Activated T-helper 1 cell treated with anti-CD3 and anti-CD28 coated beads, Interleukin-2, amount 50 U/mL, for 16 hours (primary cell): ENCODE results near the gene TAGLN2.
A peak's percentile ranks its signal among the peaks of the same experiment; 100 is the strongest.

Source experiments
- DNase-seq, 2 donors: peaks; one replicate each; pipeline ENCODE4 v3.0.0-alpha.2; 2020; ENCODE audit warnings: low read depth in 1 of 2, low spot score in 1 of 2

Gene TAGLN2

DNA sequence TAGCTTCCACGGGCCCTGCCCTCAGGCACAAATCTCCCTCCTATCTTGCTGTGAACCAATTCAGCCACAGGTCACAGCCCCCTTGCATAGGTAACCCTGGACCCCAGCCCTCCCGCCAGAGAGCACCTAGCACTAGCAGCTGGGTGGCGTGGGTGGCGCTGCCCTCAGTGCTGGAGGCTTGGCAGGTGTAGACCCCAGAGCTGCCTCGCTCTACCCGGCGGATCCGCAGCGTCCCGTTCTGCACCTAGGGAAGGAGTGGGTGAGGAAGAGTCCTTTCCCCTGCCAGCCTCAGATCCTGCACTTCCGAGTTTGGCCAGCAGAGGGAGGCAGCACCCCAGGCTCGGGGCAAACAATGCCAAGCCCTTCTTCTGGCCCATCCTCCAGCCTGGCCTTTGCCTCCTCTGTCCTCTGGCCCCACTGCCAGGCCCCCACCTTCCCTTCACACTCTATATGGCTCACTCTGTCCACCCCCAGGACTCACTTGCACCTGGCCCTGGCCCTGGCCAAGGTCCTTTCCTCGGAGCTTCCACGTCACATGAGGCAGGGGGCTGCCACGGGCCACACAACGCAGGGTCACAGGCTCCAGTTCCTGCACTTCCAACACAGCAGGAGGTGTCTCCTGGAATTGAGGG lies 11.1 kb upstream of the TAGLN2 start:
- DNase-seq: peak; percentile 76 to 85

DNA sequence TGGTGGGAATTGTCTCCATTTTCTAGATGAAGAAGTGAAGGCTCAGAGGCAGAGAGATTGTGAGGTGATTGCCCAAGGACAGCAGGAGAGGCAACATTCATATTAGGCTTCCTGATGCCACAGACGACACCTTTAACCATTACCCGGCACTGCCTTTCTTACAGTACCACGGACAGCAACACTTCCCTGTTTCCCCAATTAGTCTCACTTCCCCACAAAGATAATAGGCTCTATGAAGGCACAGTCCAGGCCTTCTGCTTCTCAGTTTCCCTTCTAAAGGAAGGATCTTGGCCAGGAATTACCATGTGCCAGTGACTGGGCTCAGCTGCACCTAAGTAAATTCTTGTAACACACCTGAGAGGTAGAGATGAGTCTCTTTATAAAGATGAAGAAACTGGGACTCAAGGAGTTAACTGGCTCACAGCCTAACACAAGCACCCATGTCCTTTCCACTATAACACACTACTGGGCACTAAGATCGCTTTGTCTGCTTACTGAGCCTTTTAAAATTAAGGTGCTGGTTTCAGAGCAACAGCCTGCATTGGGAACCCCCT lies 10.5 kb upstream of the TAGLN2 start:
- DNase-seq: no peak

DNA sequence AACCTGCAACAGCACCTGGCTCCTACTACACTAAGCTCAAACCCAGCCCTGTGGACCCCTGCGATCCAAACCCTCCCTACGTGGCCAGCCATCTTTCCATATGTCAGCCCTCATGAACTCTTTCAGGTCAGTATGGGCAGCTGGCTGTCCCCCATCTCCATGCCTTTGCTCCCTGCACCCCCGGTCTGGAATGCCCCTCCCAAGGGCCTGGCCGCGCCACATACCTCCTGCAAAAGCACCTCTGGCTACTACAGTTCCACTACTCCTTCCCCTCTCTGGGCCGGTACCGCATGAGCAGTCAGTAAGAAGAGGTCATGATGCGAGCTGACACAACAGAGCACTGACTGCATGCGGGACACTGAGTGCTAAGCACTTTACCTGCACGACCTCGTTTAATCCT lies 10.0 kb upstream of the TAGLN2 start:
- DNase-seq: no peak

DNA sequence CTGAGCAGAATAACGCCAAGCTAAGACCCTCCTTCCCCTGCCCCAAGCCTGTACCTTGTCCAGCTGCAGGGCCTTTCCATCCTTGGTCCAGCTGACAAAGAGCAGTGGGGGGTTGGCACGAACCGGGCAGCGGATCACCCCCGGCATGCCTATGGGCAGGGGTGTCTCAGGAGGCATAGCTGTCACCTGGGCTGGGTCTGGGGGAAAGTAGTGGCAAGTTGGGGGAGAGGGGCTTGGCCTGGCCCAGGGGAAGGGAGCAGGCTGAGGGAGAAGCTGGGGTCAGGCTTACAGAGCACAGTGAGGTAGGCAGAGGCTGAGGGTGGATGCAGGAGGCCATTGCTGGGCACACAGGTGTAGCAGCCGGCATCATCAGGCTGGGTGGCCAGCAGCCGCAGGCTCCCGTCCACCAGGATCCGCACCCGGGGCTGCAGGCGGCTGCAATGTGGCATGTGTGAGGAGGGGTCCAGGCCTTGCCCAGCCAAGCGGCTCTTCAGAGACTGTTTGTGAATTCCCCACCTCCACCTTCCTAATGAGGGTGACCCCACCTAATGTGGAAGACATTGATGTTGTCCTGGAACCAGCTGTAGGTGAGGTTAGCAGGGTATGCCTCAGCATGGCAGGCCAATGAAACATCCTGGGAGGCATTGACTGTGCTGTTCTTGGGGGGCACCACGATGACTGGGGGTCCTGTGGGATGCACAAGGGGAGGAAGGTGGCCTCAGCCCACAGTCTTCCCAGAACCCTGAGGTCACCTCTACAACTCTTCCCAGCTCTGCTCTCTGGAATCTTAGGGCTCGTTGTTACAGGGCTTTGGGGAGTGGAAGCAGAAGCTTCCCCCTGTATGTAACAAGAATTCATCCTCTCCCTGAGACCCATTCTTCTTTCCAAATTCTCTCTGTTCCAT lies 9.1 kb upstream of the TAGLN2 start:
- no peak for DNase-seq

DNA sequence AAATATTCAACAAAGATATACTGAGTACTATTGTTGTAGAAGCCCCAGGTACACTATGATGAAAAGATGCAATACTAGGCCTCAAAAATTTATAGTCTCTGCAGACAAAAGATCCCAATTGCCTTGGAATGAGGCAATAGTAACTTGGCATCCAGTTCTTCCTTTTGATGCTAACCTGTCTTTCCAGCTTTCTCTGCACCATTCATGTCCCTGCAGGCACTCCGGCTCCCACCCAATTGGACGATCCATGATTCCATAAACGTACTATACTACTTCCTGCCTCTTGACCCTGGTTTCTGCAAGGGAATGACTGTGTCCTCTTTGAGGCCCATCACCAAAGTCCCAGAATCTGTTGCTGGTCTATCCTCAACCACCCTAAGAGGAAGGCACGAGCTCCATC lies 8.0 kb upstream of the TAGLN2 start:
- DNase-seq: no peak

DNA sequence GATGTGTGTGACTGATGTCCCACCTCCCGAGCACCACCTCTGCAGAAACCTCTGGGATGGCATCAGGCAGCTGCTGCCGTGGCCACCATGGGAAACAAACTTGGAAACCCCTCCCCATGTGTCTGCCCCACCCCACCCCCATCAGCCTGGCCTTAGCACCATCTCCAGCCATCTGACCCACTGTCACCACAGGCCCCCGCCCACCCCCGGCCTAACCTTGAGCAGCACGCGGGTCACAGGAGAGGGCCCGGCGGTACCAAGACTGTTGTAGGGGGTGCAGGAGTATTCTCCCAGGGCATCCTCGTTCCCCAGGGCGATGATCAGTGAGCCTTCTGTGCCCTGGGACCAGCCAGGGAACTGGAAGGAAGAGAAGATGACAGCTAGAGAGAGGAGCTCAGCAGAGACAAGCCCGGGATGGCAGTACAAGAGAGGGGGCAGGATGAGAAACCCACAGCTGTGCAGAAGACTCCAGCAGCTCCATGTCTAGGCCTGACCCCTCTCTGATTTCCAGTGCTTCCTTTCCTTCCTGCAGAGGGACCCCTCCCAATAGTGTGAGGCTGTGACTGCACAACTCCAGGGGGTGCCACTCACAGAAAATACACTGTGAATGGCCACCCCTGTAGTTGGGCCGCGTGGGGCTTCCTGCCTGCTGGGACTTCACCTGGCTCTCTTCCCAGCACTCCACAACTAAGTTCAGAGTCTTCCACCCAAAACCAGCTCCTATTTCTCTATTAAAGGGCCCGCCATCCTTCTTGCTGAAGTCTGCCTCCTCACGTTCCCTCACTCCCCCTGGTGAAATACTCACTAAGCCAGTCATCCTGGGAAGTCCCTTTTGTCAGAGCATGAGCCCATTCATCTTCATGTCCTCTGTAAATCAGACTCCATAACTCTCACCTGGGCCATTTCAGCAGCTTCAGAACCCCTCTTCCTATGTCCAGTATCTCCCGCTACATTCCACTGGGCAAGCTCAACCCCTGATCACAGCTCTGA lies 7.3 kb upstream of the TAGLN2 start:
- no peak for DNase-seq

DNA sequence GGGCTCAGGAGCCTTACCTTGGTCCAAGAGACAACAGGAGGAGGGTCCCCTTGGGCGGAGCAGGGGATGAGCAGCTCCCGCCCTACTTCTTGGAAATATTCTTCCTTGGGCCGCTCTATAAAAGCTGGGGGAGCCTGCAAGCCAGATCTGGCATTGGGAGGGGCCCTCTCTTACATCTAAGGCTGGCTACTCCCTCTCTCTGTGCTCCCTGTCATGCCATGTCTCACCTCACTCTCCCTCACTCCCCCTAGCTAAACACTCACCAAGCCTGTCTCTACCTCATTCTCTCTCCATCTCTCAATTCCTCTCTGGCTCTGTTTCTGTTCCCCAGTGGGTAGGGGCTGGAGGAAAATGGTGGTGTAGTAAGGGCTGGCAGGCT lies 6.5 kb upstream of the TAGLN2 start:
- DNase-seq: no peak

DNA sequence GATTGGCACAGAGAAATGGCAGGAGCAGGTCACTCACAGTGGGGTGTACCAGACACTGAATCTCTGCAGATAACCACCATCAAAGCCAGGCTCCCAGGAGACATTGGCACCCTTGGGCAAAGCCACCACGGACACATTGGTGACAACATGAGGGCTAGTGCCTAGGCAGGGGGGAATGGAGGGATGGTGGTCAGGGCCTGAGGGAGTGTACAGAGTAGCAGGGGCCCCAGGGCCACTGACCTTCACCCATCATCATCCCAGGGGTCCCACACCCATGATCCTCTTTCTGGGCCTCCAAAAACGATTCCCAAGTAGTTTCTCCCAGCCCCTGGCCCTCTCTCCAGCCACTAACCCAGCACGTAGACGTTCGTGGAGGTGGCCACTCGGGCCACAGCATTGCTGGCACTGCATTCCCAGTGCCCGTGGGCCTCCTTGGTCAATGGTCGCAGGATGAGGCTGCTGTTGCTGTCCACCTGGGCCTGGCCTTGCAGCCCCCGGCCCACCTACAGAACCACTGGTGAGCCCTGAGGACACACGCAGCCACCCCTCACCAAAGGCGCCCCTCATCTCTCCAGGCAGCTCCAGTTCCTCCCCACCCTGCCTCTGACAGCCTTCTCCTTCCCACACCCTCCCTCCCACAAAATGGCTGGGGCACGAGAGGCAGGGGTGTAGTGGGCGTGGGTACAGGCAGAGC lies 5.9 kb upstream of the TAGLN2 start:
- DNase-seq: no peak

DNA sequence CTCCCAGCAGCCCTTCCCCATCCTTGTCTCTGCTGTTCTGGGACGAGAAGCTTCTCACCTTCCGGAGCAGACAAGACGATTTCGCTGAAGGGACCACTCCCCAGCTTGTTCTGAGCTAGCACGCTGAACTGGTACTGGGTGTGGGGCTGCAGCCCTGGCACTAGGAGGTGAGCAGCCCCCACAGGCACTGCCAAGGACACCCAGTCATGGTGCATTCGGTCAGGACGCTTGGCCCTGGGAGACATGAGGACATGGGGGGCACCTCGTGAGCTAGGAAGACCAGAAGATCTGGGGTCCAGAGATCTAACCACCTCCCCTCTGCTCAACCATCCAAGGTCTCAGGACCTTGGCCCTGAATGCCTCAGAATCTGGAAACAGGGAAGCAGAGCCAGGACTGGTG lies 5.3 kb upstream of the TAGLN2 start:
- no peak for DNase-seq

DNA sequence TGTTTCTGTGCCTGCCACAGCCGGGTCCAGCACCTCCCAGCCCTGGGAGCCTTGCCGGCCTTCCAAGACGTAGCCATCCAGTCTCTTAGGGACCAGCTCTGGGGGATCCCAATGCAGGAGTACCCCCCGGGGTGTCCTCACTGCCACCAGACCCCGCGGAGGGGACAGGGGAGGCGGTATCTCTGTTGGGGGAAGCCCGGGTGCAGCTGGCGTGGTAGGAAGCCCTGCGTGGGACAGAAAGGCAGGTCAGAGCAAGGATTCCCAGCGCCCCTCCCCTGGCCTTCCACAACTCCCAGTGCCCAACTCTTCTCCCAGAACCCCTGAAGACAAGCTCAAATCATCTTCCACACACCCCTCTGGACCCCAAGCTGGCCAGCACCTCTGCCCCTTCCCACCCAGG lies 4.9 kb upstream of the TAGLN2 start:
- DNase-seq: no peak

DNA sequence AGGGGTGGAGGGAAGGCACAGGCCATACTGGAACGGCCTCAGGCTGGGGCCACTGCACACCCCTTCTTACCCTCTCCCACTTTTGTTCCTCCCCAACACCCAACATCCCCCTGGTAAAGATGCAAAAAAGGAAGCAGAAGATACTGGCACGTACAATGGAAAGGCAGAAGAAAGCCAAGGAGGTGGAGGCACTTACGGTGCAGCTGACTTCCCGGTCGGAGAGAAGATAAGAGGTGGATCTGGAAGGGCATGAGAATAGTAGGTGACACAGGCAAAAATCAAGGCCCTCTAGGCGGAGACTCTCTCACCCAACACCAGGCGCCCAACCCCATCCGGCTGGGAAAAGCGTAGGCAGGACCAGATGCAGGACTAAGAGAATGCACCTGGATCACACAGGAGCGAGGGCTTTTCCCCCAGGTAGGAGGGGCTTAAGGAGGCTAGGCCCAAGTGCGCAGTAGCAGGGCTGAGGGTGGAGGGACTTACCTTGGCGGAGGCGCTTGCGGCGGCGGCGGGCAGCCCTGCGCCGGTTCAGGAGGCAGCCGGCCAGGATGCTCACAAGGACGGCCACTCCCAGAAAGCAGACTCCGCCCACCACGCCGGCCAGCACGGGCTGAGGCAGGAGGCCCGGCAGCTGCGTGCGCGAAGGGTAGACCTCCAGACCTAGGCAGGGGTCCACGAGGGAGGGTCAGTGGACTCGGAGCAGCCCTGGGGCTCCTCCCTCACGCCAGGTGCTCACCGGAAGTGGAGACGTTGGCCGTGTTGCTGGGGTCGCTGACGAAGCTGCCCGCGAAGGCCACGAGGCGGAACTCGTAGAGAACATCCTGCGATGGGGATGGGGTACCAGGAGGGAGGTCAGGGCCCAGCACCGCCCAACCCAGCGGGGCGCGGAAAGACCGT lies 4.1 kb upstream of the TAGLN2 start:
- DNase-seq: no peak

DNA sequence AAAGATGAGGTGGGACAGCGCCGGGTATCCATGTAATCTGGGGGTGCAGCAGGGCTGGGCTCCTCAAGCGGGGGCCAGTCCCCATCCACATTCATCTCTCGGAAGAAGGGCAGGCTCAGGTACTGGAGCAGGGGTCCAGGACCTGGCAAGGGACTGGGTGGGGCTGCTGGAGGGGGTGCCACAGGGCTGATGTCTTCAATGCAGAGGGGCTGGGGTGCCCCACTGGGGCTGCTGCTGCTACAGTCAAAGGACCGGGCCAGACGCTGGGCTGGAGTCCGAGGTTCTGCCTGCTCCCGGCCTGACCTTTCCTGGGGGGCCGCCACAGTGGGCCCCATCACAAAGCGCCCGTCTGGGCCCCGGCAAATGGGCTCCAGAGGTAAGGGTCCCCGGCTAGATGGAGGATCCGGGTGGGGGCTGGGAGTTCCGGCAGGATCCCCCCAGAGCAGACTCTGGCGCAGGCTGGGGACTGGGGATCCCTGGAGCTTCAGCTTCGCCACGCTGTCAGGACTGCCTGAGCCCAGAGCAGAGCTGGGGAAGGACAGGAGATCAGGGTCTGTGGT lies 3.3 kb upstream of the TAGLN2 start:
- no peak for DNase-seq

DNA sequence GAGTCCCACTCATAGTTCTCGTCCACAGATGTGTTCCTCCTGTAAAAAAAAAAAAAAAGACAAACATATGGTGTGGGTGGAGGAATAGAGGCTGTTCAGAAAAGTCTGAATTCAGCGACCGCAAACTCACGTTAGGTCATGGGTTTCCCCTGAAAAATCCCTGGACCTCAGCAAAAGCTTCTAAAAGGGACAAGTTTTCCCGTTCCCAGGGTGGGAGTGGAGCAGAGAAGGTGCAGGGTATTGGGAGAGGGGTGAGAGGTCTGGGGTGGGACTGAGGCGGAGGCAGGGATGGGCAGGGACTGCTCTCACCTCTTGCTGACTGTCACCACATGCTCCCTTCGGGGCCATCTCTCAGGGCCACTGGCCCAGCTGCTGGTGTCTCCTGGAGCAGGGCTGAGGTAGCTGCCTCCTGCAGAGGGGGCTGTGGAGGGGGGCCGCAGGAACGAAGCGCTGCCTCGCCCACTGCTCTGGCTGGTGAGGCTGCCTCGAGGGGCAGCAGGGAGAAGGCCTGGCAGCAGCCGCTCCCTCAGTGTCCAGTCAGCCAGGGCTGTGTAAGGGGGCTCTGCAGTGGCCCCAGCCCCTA lies 2.6 kb upstream of the TAGLN2 start:
- DNase-seq: no peak

DNA sequence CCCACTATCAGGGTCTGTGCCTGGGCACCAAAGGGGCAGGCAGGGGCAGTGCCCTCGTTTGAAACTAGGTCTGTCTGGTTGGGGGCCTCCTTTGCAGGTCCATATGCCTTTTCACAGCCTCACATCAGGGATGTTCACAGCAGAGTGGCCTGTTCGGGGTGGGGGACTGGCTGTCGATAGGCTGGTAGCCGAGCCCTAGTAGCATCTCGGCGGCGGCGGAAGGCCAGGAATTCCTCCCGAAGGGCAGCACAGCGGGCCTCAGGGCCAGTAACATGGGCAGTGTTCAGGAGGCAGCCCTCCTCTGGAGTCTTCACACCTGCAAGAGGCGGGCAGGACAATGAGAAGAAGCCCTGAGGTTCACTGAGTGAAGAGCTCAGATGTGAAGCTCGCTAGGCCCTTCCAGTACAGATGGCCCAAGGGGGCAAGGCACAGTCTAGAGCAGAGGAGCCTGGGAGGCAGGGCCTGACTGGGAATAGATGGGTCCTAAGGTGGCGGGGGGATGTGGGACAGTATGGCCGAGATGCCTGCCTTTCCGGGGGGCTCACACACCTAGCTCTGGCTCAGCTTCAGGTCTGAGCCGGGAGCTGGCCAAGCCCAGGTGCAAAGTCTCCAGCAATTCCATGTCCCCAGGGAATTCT lies 2.0 kb upstream of the TAGLN2 start:
- no peak for DNase-seq

DNA sequence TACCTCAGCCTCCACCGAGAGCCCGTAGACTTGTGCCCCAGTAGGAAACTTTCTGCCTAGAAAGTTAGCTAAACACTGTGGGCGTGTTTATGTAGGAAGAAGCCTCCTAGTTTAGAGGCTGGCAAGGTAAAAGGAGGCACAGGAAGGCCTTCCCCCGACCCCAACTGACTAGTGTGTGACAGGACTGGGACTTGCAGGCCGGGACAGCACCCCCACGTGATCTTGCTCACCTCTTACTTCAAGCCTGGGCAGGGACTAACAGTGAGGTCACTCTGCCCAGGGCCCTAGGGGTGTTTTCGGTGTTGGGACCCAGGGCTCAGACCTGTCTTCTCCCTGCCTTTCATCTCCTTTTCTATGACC lies 392 bp upstream of the TAGLN2 start:
- DNase-seq: no peak

DNA sequence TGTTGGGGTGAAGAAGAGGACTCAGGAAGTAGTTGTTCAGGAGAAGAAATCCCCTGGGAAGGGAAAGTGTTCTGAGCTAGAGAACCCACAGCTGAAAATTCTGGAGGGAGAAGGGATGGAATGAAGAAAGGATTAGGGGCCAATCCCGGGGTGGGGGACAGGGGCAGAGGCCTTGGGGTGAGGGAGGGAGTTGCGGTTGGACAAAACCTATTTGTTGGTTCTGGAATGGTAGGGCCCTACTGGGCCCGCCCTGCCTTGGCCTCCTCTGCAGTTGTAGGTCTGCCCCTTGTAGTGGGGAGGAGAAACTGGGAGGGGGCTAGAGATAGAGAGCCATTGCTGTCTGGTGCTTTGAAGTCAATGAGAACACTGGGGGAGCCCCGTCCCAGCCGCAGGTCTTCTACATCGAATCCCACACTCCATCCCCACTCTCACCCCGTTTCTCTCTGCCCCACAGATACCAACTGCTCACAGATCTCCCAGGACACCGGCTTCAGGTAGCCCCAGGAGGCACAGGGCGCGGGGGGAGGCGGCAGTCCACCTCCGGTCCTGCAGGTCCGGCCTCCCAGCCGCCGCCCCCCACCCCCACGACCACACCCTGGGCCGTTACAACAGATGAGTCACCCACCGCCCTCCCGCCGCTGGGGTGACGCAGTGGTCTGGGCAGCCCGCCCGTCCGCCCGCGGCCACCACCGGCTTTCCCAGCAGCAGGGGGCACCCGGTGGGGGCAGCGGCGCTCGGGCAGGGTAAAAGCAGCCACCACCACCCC lies 1.1 kb downstream of the TAGLN2 start:
- DNase-seq: peak; percentile 24 to 52

DNA sequence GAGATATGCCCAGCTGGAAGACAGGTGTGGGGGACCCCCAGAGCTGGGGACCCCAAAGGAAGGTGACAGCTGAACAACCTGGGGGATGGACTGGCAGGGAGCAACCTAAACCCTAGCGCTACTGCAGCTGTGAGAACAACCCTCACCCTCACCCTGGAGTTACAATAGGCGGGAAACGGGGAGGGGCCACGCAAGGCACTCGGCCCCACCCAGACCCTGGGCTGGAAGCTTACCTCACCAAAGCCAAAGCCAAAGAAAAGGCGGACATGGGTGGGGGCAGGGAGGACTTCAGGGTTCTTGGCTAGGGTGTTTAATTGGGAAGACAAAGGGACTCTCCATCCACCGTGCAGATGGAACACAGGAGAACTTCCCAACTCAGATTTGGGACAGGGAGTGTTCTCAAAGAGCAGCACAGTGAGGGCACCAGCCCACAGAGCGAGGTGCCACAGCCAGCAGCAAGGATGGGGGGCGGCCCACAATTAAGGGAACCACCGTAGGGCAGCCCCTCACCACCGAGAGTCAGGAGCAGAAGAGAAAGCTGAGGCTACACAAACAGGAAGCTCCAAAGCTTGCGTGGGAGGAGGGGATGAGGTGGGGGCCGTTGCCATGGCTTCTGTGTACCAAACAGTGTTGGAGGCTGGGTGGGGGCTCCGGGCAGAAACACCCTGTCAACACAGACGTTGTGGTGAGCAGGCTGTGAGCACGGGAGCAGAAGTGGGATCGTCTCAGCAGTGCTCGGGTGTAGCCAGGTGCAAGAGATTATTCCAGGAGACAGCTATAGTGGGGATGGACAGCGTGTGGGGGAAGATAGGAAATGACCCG lies 1.9 kb downstream of the TAGLN2 start:
- DNase-seq: peak; percentile 68 to 79
